HG02870 (cell line): Measurements from ENCODE around the gene AGAP1.

Experiments used
- ATAC-seq: cut with Tn5 transposase; IDR thresholded peaks from one replicate; pipeline ENCODE4 v1.9.1; 2021; ENCODE audit warnings: mild to moderate bottlenecking, moderate library complexity; ENCODE audit not compliant: unreplicated experiment

Gene AGAP1

DNA sequence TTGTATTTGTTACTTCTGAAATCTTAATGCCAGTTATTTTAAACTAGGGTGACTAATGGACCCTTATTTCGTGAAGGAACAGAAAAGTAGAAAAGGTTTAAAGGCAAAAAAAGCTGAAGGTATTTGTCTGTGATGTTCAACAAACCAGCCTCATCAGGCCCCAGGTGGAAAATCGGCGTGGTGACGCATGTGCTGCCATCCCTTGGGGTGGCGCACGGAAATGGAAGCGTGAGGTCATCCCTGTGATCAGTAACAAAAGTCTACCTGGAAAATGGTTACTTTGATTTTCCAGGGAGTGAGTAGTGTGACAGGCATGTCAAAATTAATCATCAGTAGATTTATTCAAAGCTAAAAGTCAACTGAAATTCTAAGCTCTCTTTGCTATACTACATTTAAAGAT is 361.2 kb downstream of the AGAP1 start:
- no peak for ATAC-seq

DNA sequence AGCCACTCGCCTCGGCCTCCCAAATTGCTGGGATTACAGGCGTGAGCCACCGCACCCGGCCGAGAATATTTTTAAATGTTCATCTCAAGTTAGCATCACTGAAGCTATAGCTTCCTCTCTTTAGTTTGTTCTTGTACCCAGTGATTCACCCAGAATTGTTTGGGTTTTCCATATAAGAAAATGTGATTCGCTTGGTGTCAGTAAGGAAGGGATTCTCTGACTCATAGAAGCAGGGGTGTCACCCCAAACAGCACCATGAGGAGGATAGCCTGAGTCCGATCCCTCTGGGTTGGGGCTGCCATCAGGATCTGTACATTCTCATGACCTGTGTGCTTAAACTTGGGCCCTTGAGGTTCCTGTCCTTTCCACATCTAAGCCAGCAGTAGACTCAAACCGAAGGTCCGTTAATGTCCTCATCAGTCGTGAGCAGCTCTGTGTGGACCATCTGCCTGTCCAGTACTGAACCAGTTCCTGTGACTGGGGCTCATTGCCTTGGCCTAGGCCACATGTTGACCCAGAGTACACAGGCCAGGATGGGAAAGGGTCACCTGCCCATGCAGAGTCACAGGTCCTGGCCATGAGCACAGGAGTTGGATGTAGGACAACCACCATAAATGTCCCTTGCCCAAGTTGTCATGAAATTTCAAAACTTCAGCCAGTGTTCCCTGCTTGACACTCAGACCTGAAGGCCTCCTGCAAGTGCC is 362.5 kb downstream of the AGAP1 start:
- ATAC-seq: no peak

GRCh38 chr2:235857598-235857997 is 363.8 kb downstream of the AGAP1 start:
- ATAC-seq: no peak

GRCh38 chr2:235858881-235859280 is 365.0 kb downstream of the AGAP1 start:
- no peak for ATAC-seq

- no peak for ATAC-seq
Measured at GRCh38 chr2:235859651-235860050, 365.8 kb downstream of the AGAP1 start.

- no peak for ATAC-seq
Measured at GRCh38 chr2:235860111-235860510, 366.3 kb downstream of the AGAP1 start.

GRCh38 chr2:235860871-235861270 is 367.0 kb downstream of the AGAP1 start:
- no peak for ATAC-seq

DNA sequence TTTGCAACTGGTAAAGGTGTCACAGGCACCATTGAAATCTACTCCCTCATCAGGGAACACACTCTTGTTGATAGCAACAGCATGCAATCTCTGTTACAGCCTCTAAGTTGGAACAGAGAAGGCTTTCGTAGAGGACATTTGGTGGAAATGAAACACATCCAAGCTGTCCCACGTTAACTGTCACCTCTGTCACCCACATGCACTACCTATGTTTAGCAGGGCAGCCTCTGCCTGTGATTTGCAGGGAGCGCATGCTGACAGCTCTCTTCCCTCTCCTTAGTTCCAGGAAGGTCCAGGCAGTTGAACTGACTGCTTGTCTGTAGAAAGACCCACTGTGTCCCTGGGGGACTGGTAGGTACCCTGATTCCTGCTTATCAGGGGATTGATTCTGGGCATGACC is 367.5 kb downstream of the AGAP1 start:
- ATAC-seq: no peak

GRCh38 chr2:235863414-235863813 is 369.6 kb downstream of the AGAP1 start:
- no peak for ATAC-seq

- no peak for ATAC-seq
Measured at GRCh38 chr2:235864302-235864701, 370.5 kb downstream of the AGAP1 start.

- no peak for ATAC-seq
Measured at GRCh38 chr2:235864733-235865515, 371.1 kb downstream of the AGAP1 start.

DNA sequence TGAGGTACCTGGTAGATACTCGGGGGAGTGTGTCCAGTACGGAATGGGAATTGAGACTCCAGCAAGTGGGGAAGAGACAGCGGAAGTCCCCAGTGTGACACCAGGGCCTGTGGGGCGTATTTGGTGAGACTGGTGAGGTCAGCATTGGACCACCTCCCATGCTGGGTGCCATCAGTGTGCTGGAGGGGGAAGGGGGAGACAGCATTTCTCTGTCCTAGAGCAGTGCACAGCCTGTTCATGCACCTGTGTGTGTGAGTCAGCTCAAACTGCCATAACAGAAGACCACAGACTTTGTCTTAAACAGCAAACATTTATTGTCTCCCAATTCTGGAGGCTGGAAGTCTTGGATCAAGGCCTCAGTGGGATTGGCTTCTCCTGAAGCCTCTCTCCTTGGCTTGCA is 372.5 kb downstream of the AGAP1 start:
- ATAC-seq: no peak

GRCh38 chr2:235868224-235868623 is 374.4 kb downstream of the AGAP1 start:
- ATAC-seq: no peak

GRCh38 chr2:235868645-235869044 is 374.8 kb downstream of the AGAP1 start:
- ATAC-seq: no peak

- ATAC-seq: no peak
Measured at GRCh38 chr2:235870515-235870914, 376.7 kb downstream of the AGAP1 start.

- no peak for ATAC-seq
Measured at GRCh38 chr2:235876099-235876679, 382.3 kb downstream of the AGAP1 start.

DNA sequence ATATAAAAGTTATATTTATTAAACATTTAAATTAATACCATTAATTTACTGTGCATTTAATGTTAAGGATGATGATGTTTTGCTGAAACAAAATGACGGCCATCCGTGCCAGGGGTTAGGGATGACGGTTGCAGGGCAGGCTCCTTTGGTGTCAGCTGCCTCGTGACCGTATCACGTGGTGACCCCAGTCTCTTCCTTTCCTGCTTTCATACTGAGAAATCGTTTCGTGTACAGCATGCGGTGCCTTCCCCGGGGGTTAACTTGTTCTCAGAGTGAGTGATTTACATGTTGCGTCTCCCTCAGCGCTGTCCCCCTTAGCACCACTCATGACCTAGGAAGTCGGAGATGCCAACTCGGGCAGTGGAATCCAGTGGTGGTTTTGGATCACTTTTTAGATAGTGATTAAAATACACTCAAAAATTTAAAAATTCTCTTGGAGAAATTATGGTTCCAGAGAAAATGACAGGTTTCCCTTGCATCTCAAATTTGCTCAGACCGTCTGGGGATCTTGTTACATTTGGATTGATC is 383.5 kb downstream of the AGAP1 start:
- no peak for ATAC-seq

GRCh38 chr2:235879116-235879515 is 385.3 kb downstream of the AGAP1 start:
- ATAC-seq: no peak

DNA sequence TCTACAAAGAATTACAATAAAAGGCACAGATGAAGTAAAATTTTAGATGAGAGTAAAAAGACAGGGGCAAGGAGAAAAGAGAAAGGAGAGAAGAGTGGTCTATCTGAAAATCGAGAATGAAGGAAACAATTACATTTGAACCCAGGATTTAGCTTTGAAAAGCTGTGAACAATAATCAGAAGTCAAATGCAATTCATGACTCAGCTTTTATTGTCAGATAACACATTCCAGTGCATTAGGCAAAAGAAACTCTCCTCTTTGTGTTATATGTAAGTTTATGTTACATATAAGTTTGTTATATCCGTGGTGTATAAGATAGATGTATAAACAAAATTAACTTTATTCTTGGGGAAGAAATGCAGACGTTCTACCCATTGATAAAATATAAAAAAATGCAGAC is 389.8 kb downstream of the AGAP1 start:
- no peak for ATAC-seq

DNA sequence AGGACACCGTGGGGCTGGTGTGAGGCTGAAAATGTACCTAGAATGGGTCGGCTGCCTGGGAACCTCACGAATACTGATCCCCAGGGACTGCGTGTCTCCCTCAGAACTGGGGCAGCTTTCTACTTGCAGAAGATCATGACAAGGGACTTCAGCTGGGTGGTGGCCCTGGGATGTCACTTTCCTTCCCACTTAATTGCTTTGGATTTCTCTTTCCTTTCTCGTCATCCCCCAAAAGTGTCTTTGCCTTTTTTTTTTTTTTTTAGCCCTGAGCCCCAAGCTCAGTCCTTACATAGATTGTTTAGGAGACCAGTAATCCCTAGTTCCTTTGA is 395.4 kb downstream of the AGAP1 start:
- ATAC-seq: no peak

DNA sequence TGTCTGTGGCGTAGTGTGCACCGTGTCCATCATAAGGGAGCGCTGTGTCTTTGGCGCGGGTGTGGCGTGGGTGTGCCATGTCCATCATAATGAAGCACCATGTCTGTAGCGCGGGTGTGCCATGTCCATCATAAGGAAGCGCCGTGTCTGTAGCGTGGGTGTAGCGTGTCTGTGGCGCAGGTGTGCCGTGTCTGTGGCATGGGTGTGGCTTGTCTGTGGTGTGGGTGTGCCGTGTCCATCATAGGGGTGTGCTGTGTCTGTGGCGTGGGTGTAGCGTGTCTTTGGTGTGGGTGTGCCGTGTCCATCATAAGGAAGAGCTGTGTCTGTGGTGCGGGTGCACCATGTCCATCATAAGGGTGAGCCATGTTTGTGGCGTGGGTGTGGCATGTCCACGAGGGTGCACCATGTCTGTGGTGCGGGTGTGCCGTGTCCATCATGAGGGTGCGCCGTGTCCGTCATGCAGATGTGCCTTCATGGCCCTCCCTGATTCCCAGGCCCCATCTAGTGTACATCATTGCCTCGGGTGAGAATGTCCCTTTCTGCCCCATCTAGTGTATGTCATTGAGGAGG is 399.4 kb downstream of the AGAP1 start:
- ATAC-seq: no peak

DNA sequence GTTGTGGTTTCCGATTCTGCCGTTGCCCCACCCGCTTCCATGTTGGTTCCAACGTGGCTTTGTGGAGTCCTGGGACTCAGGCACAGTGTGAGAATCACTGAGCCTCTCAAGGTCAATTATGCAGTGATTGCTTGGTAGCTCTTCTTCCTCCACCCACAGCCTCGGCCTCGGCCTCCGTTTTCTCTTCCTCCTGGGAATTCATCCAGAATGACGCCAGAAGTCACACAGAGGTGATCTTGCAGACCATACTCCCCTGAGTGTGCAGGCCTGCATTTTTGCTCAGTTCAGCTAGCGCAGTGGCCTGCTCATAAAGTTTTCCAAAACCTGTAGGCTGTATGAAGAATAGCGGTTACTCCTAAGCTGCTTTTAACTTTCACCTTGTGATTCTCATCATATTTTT is 401.0 kb downstream of the AGAP1 start:
- ATAC-seq: no peak
